Ramos (cell line): ENCODE results near the gene TSPAN32.
"Not testable (repeated sequence)": the region's sequence is repeated elsewhere in the genome, so short reads cannot be mapped to it uniquely, and the experiment has no call there.

Experiments used
- in situ Hi-C: fragments of 300-500 bp; cut with MboI; formaldehyde crosslinking; loops from one replicate; pipeline ENCODE4 v1.14.3; 2022; ENCODE audit warnings: low sequenced_read_pairs; ENCODE audit not compliant: unreplicated experiment

The TSPAN32 gene

GRCh38 chr11:2359557-2359956 is 57.7 kb downstream of the TSPAN32 start:
- in situ Hi-C loops, result no loop called here

DNA sequence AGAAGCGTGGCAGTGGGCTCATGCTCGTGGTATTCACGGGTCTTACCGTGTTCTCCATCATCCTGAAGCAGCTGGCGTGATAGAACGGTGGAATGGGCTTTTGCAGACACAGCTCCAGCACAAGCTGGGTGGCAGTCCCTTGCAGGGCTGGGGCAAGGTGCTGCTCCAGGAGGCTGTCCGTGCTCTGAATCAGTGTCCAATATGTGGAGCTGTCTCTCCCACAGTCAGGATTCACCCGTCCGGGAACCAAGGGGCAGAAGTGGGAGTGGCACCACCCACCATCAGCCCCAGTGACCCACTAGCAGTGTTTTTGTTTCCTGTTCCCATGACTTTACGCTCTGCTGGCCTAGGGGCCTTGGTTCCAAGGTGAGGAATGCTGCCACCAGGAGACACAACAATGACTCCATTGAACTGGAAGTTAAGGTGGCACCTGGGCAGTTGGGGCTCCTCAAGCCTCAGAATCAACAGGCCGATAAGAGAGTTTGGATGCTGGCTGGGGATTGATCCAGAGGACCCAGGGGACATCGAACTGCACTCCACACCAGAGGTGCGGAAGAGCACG is 58.3 kb downstream of the TSPAN32 start:
- in situ Hi-C loops, result no loop called here

- in situ Hi-C loops, result no loop called here
Measured at GRCh38 chr11:2361565-2361964, 59.8 kb downstream of the TSPAN32 start.

- in situ Hi-C loops, result no loop called here
Measured at GRCh38 chr11:2362414-2362813, 60.6 kb downstream of the TSPAN32 start.

DNA sequence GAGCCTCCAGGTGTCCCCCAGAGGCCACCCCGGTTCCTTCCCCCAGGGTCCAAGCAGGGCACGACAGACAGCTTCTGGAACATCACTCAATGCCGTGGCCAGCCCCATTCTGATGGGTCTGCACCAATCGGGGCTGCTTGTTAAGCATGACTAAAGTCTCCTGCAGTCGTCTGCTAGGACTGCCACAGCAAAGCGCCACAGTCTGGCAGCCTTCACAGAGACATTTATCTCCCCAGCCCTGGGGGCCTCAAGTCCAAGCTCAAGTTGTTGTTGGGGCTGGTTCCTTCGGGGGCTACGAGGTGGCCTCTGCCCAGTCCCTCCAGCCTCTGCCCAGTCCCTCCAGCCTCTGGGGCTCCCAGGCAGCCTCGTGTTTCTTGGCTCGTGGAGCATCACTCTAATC is 61.3 kb downstream of the TSPAN32 start:
- in situ Hi-C loops, result no loop called here

- in situ Hi-C loops, result no loop called here
Measured at GRCh38 chr11:2363577-2364370, 62.0 kb downstream of the TSPAN32 start.

DNA sequence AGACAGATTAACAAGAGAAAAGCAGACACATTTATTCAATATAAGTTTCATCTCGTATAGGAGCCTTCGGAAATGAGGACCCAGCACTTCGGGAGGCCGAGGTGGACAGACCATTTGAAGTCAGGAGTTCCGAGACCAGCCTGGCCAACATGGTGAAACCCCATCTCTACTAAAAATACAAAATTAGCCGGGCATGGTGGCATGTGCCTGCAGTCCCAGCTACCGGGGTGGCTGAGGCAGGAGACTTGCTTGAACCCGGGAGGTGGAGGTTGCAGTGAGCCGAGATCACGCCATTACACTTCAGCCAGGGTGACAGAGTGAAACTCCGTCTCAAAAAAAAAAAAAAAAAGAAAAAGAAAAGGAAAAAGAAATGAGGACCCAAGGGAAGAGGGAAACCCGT is 62.6 kb downstream of the TSPAN32 start:
- in situ Hi-C loops, result not testable (repeated sequence)

DNA sequence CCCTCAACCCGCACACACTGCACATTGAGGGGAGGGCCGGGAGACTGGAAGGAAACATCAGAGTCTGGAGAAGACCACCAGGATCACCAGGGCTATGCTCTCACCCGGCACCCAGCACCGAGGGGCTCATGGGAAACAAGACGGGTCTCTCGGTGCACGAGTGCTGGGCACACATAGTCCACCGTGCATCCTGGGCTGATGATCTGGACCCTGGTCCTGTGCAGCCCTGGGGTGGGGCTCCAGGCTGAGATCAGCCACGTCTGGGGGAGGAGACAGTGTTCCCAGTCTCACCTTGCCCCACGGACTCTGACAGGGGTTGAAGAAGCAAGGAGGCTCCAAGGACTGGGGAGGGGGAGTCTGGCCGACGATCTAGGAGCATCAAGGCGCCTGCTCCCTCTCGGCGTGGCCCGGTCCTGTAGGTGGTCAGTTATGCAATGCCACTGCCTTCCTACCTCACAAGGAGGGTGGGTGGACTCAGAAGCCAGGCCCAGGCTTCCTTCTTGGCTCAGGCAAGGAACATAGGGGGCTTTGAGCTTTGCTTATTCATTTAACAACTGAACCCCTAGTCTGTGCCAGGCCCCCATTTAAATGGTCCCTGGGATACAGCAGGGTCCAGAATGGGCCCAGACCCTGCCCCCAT is 63.9 kb downstream of the TSPAN32 start:
- in situ Hi-C loops, result no loop called here

DNA sequence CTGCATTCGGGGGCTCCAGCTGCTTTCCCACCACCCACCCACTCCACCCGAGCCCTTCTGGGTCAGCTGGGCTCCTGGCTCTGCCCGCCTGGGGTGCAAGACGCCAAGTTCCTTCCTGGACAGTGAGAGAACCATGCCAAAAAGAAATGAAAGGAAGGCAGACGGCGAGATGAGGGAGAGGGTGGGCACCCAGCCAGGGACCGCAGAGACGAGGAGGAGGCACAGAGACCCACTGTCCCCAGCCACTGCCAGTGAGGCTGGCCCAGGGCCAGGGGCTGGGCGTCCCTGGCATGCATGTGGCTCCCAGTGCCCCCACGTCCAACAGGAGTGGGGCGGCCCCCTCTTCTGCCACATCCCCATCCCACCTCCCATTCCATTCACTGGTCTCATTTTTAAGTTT is 64.5 kb downstream of the TSPAN32 start:
- in situ Hi-C loops, result no loop called here

- in situ Hi-C loops, result no loop called here
Measured at GRCh38 chr11:2366733-2367132, 64.9 kb downstream of the TSPAN32 start.

- in situ Hi-C loops, result no loop called here
Measured at GRCh38 chr11:2367266-2368160, 65.7 kb downstream of the TSPAN32 start.
